HCT116 (cell line): ENCODE measurements around the gene WDR19. TPM values are rescaled to one million over a fixed set of nuclear protein-coding genes. Genes with fewer than 3 reads are reported as not detected.

Source experiments
- ATAC-seq: fragments of 200-7000 bp; cut with Tn5 transposase; 2 replicates; pipeline ENCODE4 v1.9.1; 2020; ENCODE audit warnings: mild to moderate bottlenecking, moderate library complexity
- BruUV-seq: library from RNA; stranded (reverse); fragments of 400-500 nt; replicated peaks from 2 replicates; lab custom pipeline; 2021; lab: Mats Ljungman, UMichigan
- CTCF ChIA-PET: fragments of 300-600 bp; sonication (Branson Sonifier 250); formaldehyde crosslinking; loops from one replicate; lab custom pipeline; 2021; ENCODE audit warnings: antibody characterized with exemption; lab: Charles Lee
- POLR2A ChIA-PET: fragments of 300-600, 350-600 bp; sonication (Branson Sonifier 250); formaldehyde crosslinking; loops from one replicate; lab custom pipeline; 2021; ENCODE audit warnings: antibody characterized with exemption; lab: Charles Lee
- RAD21 ChIA-PET, 2 experiments: fragments of 300-600 bp; sonication (Branson Sonifier 250); formaldehyde crosslinking; loops; one replicate each; lab custom pipeline; 2023; ENCODE audit warnings: low total read pairs in 2 of 2; ENCODE audit not compliant: uncharacterized antibody in 2 of 2, unreplicated experiment in 2 of 2, low non-redundant PET in 1 of 2; lab: Charles Lee
- DNase-seq: peaks from one replicate; pipeline ENCODE4 v3.0.0-alpha.2; 2010; ENCODE audit warnings: low read depth, low spot score
- H2AFZ ChIP-seq: fragments of 200-600 bp; shearing (Covaris generic), sonication (generic); 2 replicates; pipeline ENCODE4 v1.6.1; 2017; ENCODE audit warnings: low read depth, mixed run types, mixed read lengths, antibody characterized with exemption, low read length; ENCODE audit not compliant: poor library complexity, severe bottlenecking
- H3K27ac ChIP-seq: 2 replicates; pipeline ENCODE4 v1.5.1; 2012; ENCODE audit warnings: low read depth, low read length
- H3K27me3 ChIP-seq: fragments of 200-600 bp; sonication (generic); 2 replicates; pipeline ENCODE4 v1.6.1; 2016; ENCODE audit warnings: mixed run types, low read length, mixed read lengths; ENCODE audit not compliant: insufficient read depth
- H3K36me3 ChIP-seq, 2 experiments: fragments of 200-500 bp in 1 of 2; fragments of 200-600 bp in 1 of 2; sonication (Bioruptor generic) in 1 of 2; sonication (generic) in 1 of 2; 2 replicates each; pipeline versions ENCODE4 v1.5.1 to v1.6.1; 2014 to 2016; ENCODE audit warnings: low read length in 2 of 2, inconsistent platforms in 1 of 2, mixed read lengths in 1 of 2, mixed run types in 1 of 2; ENCODE audit not compliant: insufficient read depth in 2 of 2, control insufficient read depth in 1 of 2
- H3K4me1 ChIP-seq, 2 experiments: fragments of 200-600 bp in 1 of 2; sonication (generic) in 1 of 2; 2 replicates each; pipeline versions ENCODE4 v1.5.1 to v1.6.1; 2012 to 2017; ENCODE audit warnings: low read length in 2 of 2, inconsistent platforms in 1 of 2, mild to moderate bottlenecking in 1 of 2, mixed read lengths in 1 of 2, mixed run types in 1 of 2, moderate library complexity in 1 of 2; ENCODE audit not compliant: insufficient read depth in 2 of 2, control insufficient read depth in 1 of 2
- H3K4me2 ChIP-seq: fragments of 200-600 bp; sonication (generic); 2 replicates; pipeline ENCODE4 v1.6.1; 2017; ENCODE audit warnings: mixed run types, low read length, mixed read lengths
- H3K4me3 ChIP-seq, 2 experiments: fragments of 200-600 bp in 1 of 2; sonication (generic) in 1 of 2; replicated peaks in 1 of 2; 2 replicates each; pipeline ENCODE4 v1.5.1; 2011 to 2016; ENCODE audit warnings: low read length in 2 of 2, control low read depth in 1 of 2, low read depth in 1 of 2, mild to moderate bottlenecking in 1 of 2, mixed read lengths in 1 of 2, mixed run types in 1 of 2
- H3K79me2 ChIP-seq: fragments of 200-600 bp; sonication (generic); 2 replicates; pipeline ENCODE4 v1.6.1; 2017; ENCODE audit warnings: mild to moderate bottlenecking, mixed run types, low read length, moderate library complexity, mixed read lengths; ENCODE audit not compliant: insufficient read depth
- H3K9ac ChIP-seq: fragments of 200-600 bp; sonication (generic); 2 replicates; pipeline ENCODE4 v1.6.1; 2016; ENCODE audit warnings: low read length, mixed read lengths
- H3K9me2 ChIP-seq: fragments of 200-600 bp; sonication (generic), shearing (Covaris generic); 2 replicates; pipeline ENCODE4 v1.6.1; 2017; ENCODE audit warnings: mixed run types, mild to moderate bottlenecking, moderate library complexity; ENCODE audit not compliant: insufficient read depth
- H3K9me3 ChIP-seq, 2 experiments: fragments of 200-500 bp in 1 of 2; fragments of 200-600 bp in 1 of 2; sonication (Bioruptor generic) in 1 of 2; sonication (generic) in 1 of 2; 2 replicates each; pipeline ENCODE4 v1.6.1; 2014 to 2017; ENCODE audit warnings: low read length in 2 of 2, mixed read lengths in 2 of 2, inconsistent platforms in 1 of 2, low read depth in 1 of 2, mild to moderate bottlenecking in 1 of 2, mixed run types in 1 of 2, moderate library complexity in 1 of 2; ENCODE audit not compliant: control insufficient read depth in 1 of 2, insufficient read depth in 1 of 2
- H4K20me1 ChIP-seq: fragments of 200-600 bp; sonication (generic), shearing (Covaris generic); 2 replicates; pipeline ENCODE4 v1.6.1; 2017; ENCODE audit warnings: mixed run types, mild to moderate bottlenecking, moderate library complexity; ENCODE audit not compliant: insufficient read depth
- ELF1 ChIP-seq: IDR thresholded peaks from 2 replicates; pipeline ENCODE4 v1.6.1; 2012; ENCODE audit warnings: low read depth, borderline replicate concordance
- EZH2phosphoT487 ChIP-seq: fragments of 200-600 bp; IDR thresholded peaks from 2 replicates; pipeline ENCODE4 v1.6.1; 2018; ENCODE audit warnings: antibody characterized with exemption, borderline replicate concordance
- FOSL1 ChIP-seq: IDR thresholded peaks from 2 replicates; pipeline ENCODE4 v1.6.1; 2012; ENCODE audit warnings: low read depth
- JUND ChIP-seq: IDR thresholded peaks from 2 replicates; pipeline ENCODE4 v1.6.1; 2012
- SIN3A ChIP-seq: IDR thresholded peaks from 2 replicates; pipeline ENCODE4 v1.6.1; 2012; ENCODE audit warnings: low read depth
- SP1 ChIP-seq: IDR thresholded peaks from 2 replicates; pipeline ENCODE4 v1.6.1; 2012; ENCODE audit warnings: low read depth
- TCF7L2 ChIP-seq: IDR thresholded peaks from 2 replicates; pipeline ENCODE4 v1.7.0; 2011; ENCODE audit warnings: borderline replicate concordance, inconsistent platforms; ENCODE audit not compliant: insufficient read depth, insufficient read length; ENCODE audit errors: extremely low read depth
- ZFX ChIP-seq: fragments of 450-650 bp; IDR thresholded peaks from 2 replicates; pipeline ENCODE4 v1.6.1; 2017
- intact Hi-C: fragments of 100-400 bp; cut with micrococcal nuclease; formaldehyde crosslinking; loops from 2 replicates; pipeline ENCODE4 v1.10.0; 2022
- total RNA-seq: library from RNA; stranded (reverse); gene quantifications from one replicate; pipeline ENCODE4 v1.2.1, GENCODE V29; 2021; ENCODE audit not compliant: unreplicated experiment
- TF ChIP-seq, protein P1 (sequence below): IDR thresholded peaks from 2 replicates; pipeline ENCODE4 v1.6.1; 2011; ENCODE audit warnings: mild to moderate bottlenecking, low read length, moderate library complexity; ENCODE audit not compliant: insufficient replicate concordance; ENCODE audit errors: extremely low read depth
- TF ChIP-seq, protein P2 (sequence below), 3 experiments: fragments of 200-600 bp in 1 of 3; sonication (generic) in 1 of 3; IDR thresholded peaks in 2 of 3; conservative IDR thresholded peaks in 1 of 3; 2 replicates each; pipeline ENCODE4 v1.5.1; 2012 to 2017; ENCODE audit warnings: low read depth in 2 of 3, low read length in 2 of 3, antibody characterized with exemption in 1 of 3, borderline replicate concordance in 1 of 3, control low read depth in 1 of 3, mild to moderate bottlenecking in 1 of 3, mixed read lengths in 1 of 3, mixed run types in 1 of 3, moderate library complexity in 1 of 3; ENCODE audit not compliant: insufficient read depth in 1 of 3
- TF ChIP-seq, protein P3 (sequence below): IDR thresholded peaks from 2 replicates; pipeline ENCODE4 v1.6.1; 2012; ENCODE audit warnings: low read depth

The WDR19 gene
- total RNA-seq, 1 experiment from 2014 or later: 18.8 TPM

DNA sequence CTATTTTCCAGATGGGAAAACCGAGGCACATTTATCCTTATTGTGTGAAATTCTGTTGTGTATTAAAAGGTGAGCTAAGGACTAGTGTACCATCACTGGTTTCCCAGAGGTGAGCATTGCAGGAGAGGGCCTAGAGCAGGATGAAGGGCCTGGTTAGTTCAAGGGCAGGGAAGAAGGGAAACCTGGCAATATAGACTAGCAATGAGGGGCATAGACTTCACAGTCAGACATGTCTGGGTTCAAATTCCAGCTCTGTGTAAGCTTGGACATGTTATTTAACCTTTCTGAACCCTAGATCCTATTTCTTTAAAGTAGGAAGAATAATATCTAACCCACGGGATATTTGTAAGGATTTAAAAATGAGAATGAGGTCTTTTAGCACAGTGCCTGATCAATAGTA is 50.8 kb downstream of the WDR19 start:
- DNase-seq: no peak
- intact Hi-C loops: no loop called here
- Histone ChIP-seq H3K4me2 (no peak overlapping the region), H4K20me1 (no peaks in the 10 kb centered on the region), H2AFZ (no peak overlapping the region), H3K9me2 (no peaks in the 10 kb centered on the region), H3K9ac (no peak overlapping the region), H3K27ac (no peak overlapping the region), H3K4me3 (no peak overlapping the region), H3K4me1 (no peaks in the 10 kb centered on the region), H3K36me3 (no peaks in the 10 kb centered on the region), H3K9me3 (no peaks in the 10 kb centered on the region), H3K27me3 (no peaks in the 10 kb centered on the region), H3K79me2 (no peaks in the 10 kb centered on the region; the same call in 1 of the 2 replicates)
- no peak for ATAC-seq
- ChIA-PET CTCF (no interaction called here), RAD21 (no interaction called here), POLR2A (no interaction called here)
- TF ChIP-seq SIN3A: no peak
- no peak for TF ChIP-seq ELF1
- no peak for TF ChIP-seq EZH2phosphoT487
- TF ChIP-seq, protein P1, sequence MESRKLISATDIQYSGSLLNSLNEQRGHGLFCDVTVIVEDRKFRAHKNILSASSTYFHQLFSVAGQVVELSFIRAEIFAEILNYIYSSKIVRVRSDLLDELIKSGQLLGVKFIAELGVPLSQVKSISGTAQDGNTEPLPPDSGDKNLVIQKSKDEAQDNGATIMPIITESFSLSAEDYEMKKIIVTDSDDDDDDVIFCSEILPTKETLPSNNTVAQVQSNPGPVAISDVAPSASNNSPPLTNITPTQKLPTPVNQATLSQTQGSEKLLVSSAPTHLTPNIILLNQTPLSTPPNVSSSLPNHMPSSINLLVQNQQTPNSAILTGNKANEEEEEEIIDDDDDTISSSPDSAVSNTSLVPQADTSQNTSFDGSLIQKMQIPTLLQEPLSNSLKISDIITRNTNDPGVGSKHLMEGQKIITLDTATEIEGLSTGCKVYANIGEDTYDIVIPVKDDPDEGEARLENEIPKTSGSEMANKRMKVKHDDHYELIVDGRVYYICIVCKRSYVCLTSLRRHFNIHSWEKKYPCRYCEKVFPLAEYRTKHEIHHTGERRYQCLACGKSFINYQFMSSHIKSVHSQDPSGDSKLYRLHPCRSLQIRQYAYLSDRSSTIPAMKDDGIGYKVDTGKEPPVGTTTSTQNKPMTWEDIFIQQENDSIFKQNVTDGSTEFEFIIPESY: no peak
- TF ChIP-seq ZFX: no peak
- no peak for TF ChIP-seq JUND
- TF ChIP-seq SP1: no peak
- no peak for TF ChIP-seq TCF7L2
- TF ChIP-seq, protein P2, sequence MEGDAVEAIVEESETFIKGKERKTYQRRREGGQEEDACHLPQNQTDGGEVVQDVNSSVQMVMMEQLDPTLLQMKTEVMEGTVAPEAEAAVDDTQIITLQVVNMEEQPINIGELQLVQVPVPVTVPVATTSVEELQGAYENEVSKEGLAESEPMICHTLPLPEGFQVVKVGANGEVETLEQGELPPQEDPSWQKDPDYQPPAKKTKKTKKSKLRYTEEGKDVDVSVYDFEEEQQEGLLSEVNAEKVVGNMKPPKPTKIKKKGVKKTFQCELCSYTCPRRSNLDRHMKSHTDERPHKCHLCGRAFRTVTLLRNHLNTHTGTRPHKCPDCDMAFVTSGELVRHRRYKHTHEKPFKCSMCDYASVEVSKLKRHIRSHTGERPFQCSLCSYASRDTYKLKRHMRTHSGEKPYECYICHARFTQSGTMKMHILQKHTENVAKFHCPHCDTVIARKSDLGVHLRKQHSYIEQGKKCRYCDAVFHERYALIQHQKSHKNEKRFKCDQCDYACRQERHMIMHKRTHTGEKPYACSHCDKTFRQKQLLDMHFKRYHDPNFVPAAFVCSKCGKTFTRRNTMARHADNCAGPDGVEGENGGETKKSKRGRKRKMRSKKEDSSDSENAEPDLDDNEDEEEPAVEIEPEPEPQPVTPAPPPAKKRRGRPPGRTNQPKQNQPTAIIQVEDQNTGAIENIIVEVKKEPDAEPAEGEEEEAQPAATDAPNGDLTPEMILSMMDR (IDR thresholded peaks at IDR 0.05 in 2 of 3, conservative IDR thresholded peaks at IDR 0.05 in 1 of 3; ENCODE audit: borderline replicate concordance in 1 of 3, insufficient read depth in 1 of 3, low read depth in 2 of 3, low read length in 2 of 3): no peak
- TF ChIP-seq, protein P3, sequence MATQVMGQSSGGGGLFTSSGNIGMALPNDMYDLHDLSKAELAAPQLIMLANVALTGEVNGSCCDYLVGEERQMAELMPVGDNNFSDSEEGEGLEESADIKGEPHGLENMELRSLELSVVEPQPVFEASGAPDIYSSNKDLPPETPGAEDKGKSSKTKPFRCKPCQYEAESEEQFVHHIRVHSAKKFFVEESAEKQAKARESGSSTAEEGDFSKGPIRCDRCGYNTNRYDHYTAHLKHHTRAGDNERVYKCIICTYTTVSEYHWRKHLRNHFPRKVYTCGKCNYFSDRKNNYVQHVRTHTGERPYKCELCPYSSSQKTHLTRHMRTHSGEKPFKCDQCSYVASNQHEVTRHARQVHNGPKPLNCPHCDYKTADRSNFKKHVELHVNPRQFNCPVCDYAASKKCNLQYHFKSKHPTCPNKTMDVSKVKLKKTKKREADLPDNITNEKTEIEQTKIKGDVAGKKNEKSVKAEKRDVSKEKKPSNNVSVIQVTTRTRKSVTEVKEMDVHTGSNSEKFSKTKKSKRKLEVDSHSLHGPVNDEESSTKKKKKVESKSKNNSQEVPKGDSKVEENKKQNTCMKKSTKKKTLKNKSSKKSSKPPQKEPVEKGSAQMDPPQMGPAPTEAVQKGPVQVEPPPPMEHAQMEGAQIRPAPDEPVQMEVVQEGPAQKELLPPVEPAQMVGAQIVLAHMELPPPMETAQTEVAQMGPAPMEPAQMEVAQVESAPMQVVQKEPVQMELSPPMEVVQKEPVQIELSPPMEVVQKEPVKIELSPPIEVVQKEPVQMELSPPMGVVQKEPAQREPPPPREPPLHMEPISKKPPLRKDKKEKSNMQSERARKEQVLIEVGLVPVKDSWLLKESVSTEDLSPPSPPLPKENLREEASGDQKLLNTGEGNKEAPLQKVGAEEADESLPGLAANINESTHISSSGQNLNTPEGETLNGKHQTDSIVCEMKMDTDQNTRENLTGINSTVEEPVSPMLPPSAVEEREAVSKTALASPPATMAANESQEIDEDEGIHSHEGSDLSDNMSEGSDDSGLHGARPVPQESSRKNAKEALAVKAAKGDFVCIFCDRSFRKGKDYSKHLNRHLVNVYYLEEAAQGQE: no peak
- TF ChIP-seq FOSL1: no peak
- no TSS peak for BruUV-seq
